Calu3 (cell line): ENCODE measurements around the gene TADA3. TPM values are rescaled to one million over a fixed set of nuclear protein-coding genes. Genes with fewer than 3 reads are reported as not detected.

Experiments used
- BruUV-seq: library from RNA; stranded (reverse); fragments of 400-500 nt; replicated peaks from 2 replicates; lab custom pipeline; 2021; lab: Mats Ljungman, UMichigan
- CTCF ChIA-PET: fragments of 300-600 bp; sonication (Branson Sonifier 250); formaldehyde crosslinking; loops from one replicate; lab custom pipeline; 2022; ENCODE audit warnings: antibody characterized with exemption; lab: Charles Lee
- DNase-seq: peaks from one replicate; pipeline ENCODE4 v3.0.0; 2022
- H3K27ac Mint-ChIP-seq: one replicate; pipeline ENCODE4 v1.8.0; 2022; ENCODE audit warnings: mixed read lengths; ENCODE audit not compliant: unreplicated experiment
- H3K27me3 Mint-ChIP-seq: one replicate; pipeline ENCODE4 v1.8.0; 2022; ENCODE audit warnings: mixed read lengths; ENCODE audit not compliant: unreplicated experiment
- H3K36me3 Mint-ChIP-seq: one replicate; pipeline ENCODE4 v1.8.0; 2022; ENCODE audit warnings: mild to moderate bottlenecking, moderate library complexity, mixed read lengths; ENCODE audit not compliant: insufficient read depth, unreplicated experiment
- H3K4me1 Mint-ChIP-seq: one replicate; pipeline ENCODE4 v1.8.0; 2022; ENCODE audit warnings: mild to moderate bottlenecking, low read depth, mixed read lengths; ENCODE audit not compliant: unreplicated experiment
- H3K4me3 Mint-ChIP-seq: one replicate; pipeline ENCODE4 v1.8.0; 2022; ENCODE audit warnings: mild to moderate bottlenecking, low read depth, moderate library complexity, mixed read lengths; ENCODE audit not compliant: unreplicated experiment
- H3K9me3 Mint-ChIP-seq: one replicate; pipeline ENCODE4 v1.8.0; 2022; ENCODE audit warnings: low read depth, mixed read lengths; ENCODE audit not compliant: unreplicated experiment
- CTCF ChIP-seq: fragments of 200-600 bp; IDR thresholded peaks from one replicate; pipeline ENCODE4 v1.8.0; 2022; ENCODE audit warnings: antibody characterized with exemption; ENCODE audit not compliant: unreplicated experiment
- intact Hi-C: fragments of 100-400 bp; cut with micrococcal nuclease; formaldehyde crosslinking; loops from one replicate; pipeline ENCODE4 v1.10.0; 2022; ENCODE audit not compliant: unreplicated experiment
- total RNA-seq: library from RNA; stranded (reverse); gene quantifications from 2 replicates; pipeline ENCODE4 v1.2.3, GENCODE V29; 2022

The TADA3 gene
- total RNA-seq, 1 experiment from 2014 or later, result 48.5 TPM

- TF ChIP-seq CTCF, result no peak
Measured at GRCh38 chr3:9804996-9805395, 12.7 kb upstream of the TADA3 start.

GRCh38 chr3:9803494-9803893, 11.2 kb upstream of the TADA3 start:
- DNase-seq, result no peak
- no peak for TF ChIP-seq CTCF
- H3K4me3 Mint-ChIP-seq, result no peak overlapping the region
- H3K36me3 Mint-ChIP-seq, result peaks cover 70% of the 10 kb centered on the region
- H3K9me3 Mint-ChIP-seq, result no peaks in the 10 kb centered on the region
- intact Hi-C loops, result no loop called here
- no peaks in the 10 kb centered on the region for H3K27me3 Mint-ChIP-seq
- BruUV-seq, result no TSS peak
- H3K27ac Mint-ChIP-seq, result no peak overlapping the region
- CTCF ChIA-PET, result no interaction called here
- H3K4me1 Mint-ChIP-seq, result peaks cover 2% of the 10 kb centered on the region

More at GRCh38 chr3:9804996-9805395, 12.7 kb upstream of the TADA3 start:
- BruUV-seq, result no TSS peak
- Mint-ChIP-seq H3K27me3 (no peaks in the 10 kb centered on the region), H3K27ac (no peak overlapping the region), H3K36me3 (peaks cover 73% of the 10 kb centered on the region), H3K4me1 (peaks cover 15% of the 10 kb centered on the region), H3K9me3 (no peaks in the 10 kb centered on the region), H3K4me3 (no peak overlapping the region)
- no peak for DNase-seq
- CTCF ChIA-PET, result interaction anchor here (1.0 kb wide), 1 partner anchor 12 kb away, joined by 3 read pairs; the partner anchor contains the start of gene ARPC4
- intact Hi-C loops, result no loop called here

- H3K36me3 Mint-ChIP-seq, result peaks cover 78% of the 10 kb centered on the region
- CTCF ChIA-PET, result no interaction called here
- no peak for DNase-seq
- peaks cover 1% of the 10 kb centered on the region for H3K4me1 Mint-ChIP-seq
- H3K27me3 Mint-ChIP-seq, result no peaks in the 10 kb centered on the region
- intact Hi-C loops, result no loop called here
- BruUV-seq, result no TSS peak
- no peak for TF ChIP-seq CTCF
- H3K27ac Mint-ChIP-seq, result no peak overlapping the region
- no peak overlapping the region for H3K4me3 Mint-ChIP-seq
- no peaks in the 10 kb centered on the region for H3K9me3 Mint-ChIP-seq
Measured at GRCh38 chr3:9800529-9800928, 8.3 kb upstream of the TADA3 start.

GRCh38 chr3:9797196-9797945, 5.1 kb upstream of the TADA3 start:
- Mint-ChIP-seq H3K4me3 (no peak overlapping the region), H3K27ac (no peak overlapping the region), H3K27me3 (no peaks in the 10 kb centered on the region), H3K36me3 (peaks cover 86% of the 10 kb centered on the region), H3K4me1 (peaks cover 20% of the 10 kb centered on the region), H3K9me3 (no peaks in the 10 kb centered on the region)
- no peak for TF ChIP-seq CTCF
- no peak for DNase-seq
- CTCF ChIA-PET, result interaction anchor here (0.7 kb wide), 1 partner anchor 153 kb away, joined by 5 read pairs; no protein-coding TSS in a partner anchor
- intact Hi-C loops, result no loop called here
- BruUV-seq, result no TSS peak
